ENCODE measurements around the gene RGS19. TPM values are rescaled to one million over a fixed set of nuclear protein-coding genes. Genes with fewer than 3 reads are reported as not detected.

The RGS19 gene
- total RNA-seq, 2 experiments from 2014 or later, result 9.7 to 14.8 TPM

GRCh38 chr20:64093013-64093503 lies 13.7 kb upstream of the RGS19 start:
- Histone ChIP-seq H3K27ac (ENCODE audit: low read depth in 1 of 2, low read length in 2 of 2) (no peak overlapping the region), H3K27me3 (ENCODE audit: control insufficient read depth in 1 of 2, insufficient read depth in 2 of 2, low read length in 2 of 2) (no peaks in the 10 kb centered on the region), H3K4me1 (ENCODE audit: insufficient read depth, low read length) (peaks cover 4% of the 10 kb centered on the region), H3K36me3 (ENCODE audit: insufficient read depth, low read length) (peaks cover 2% of the 10 kb centered on the region), H3K9me3 (ENCODE audit: control insufficient read depth in 1 of 2, insufficient read depth in 1 of 2, low read length in 2 of 2) (peaks cover under 1 to 6% of the 10 kb centered on the region in 2 experiments), H3K4me3 (ENCODE audit: low read length) (no peak overlapping the region)
- CTCF ChIA-PET, result no interaction called here
- Mint-ChIP-seq H3K36me3 (ENCODE audit: low read depth) (no peaks in the 10 kb centered on the region), H3K27me3 (no peaks in the 10 kb centered on the region), H3K4me1 (ENCODE audit: low read depth) (peaks cover 5% of the 10 kb centered on the region), H3K4me3 (no peak overlapping the region), H3K27ac (no peak overlapping the region), H3K9me3 (no peaks in the 10 kb centered on the region)
- DNase-seq (no peak), ATAC-seq (ENCODE audit: poor library complexity) (no peak)
- intact Hi-C loops (cut with DNase I, micrococcal nuclease), result no loop called here
- POLR2A ChIA-PET, result no interaction called here
- no peak for TF ChIP-seq CTCF (IDR thresholded peaks at IDR 0.05)

- peaks cover 4% of the 10 kb centered on the region for H3K4me1 ChIP-seq (ENCODE audit: insufficient read depth, low read length)
- intact Hi-C loops (cut with DNase I, micrococcal nuclease), result no loop called here
- CTCF ChIA-PET, result no interaction called here
These were observed 13.1 kb upstream of the RGS19 start for GRCh38 chr20:64092258-64093012.

GRCh38 chr20:64091770-64092169 lies 12.5 kb upstream of the RGS19 start:
- Histone ChIP-seq H3K36me3 (ENCODE audit: insufficient read depth, low read length) (no peaks in the 10 kb centered on the region), H3K4me1 (ENCODE audit: insufficient read depth, low read length) (peaks cover 4% of the 10 kb centered on the region), H3K4me3 (ENCODE audit: low read length) (no peak overlapping the region), H3K27me3 (ENCODE audit: control insufficient read depth in 1 of 2, insufficient read depth in 2 of 2, low read length in 2 of 2) (no peaks in the 10 kb centered on the region), H3K9me3 (ENCODE audit: control insufficient read depth in 1 of 2, insufficient read depth in 1 of 2, low read length in 2 of 2) (peaks cover 8 to 17% of the 10 kb centered on the region in 2 experiments), H3K27ac (ENCODE audit: low read depth in 1 of 2, low read length in 2 of 2) (no peak overlapping the region)
- Mint-ChIP-seq H3K36me3 (ENCODE audit: low read depth) (no peaks in the 10 kb centered on the region), H3K9me3 (no peaks in the 10 kb centered on the region), H3K27me3 (no peaks in the 10 kb centered on the region), H3K27ac (no peak overlapping the region), H3K4me1 (ENCODE audit: low read depth) (peaks cover 5% of the 10 kb centered on the region), H3K4me3 (no peak overlapping the region)
- ATAC-seq (ENCODE audit: poor library complexity), result no peak
- no peak for TF ChIP-seq CTCF (IDR thresholded peaks at IDR 0.05)
- ChIA-PET CTCF (interaction anchor here (0.5 kb wide), 1 partner anchor 488 kb away, joined by 3 read pairs; no protein-coding TSS in a partner anchor), POLR2A (no interaction called here)
- intact Hi-C loops (cut with DNase I, micrococcal nuclease), result no loop called here
- DNase-seq, result no peak

More at GRCh38 chr20:64092258-64093012, 13.1 kb upstream of the RGS19 start:
- DNase-seq, result no peak
- Mint-ChIP-seq H3K36me3 (ENCODE audit: low read depth) (no peaks in the 10 kb centered on the region), H3K4me3 (no peak overlapping the region), H3K9me3 (no peaks in the 10 kb centered on the region), H3K27ac (no peak overlapping the region), H3K27me3 (no peaks in the 10 kb centered on the region), H3K4me1 (ENCODE audit: low read depth) (peaks cover 5% of the 10 kb centered on the region)
- Histone ChIP-seq H3K4me3 (ENCODE audit: low read length) (no peak overlapping the region), H3K27ac (ENCODE audit: low read depth in 1 of 2, low read length in 2 of 2) (no peak overlapping the region), H3K36me3 (ENCODE audit: insufficient read depth, low read length) (no peaks in the 10 kb centered on the region), H3K27me3 (ENCODE audit: control insufficient read depth in 1 of 2, insufficient read depth in 2 of 2, low read length in 2 of 2) (no peaks in the 10 kb centered on the region), H3K9me3 (ENCODE audit: control insufficient read depth in 1 of 2, insufficient read depth in 1 of 2, low read length in 2 of 2) (peaks cover 7 to 12% of the 10 kb centered on the region in 2 experiments)
- no peak for TF ChIP-seq CTCF (IDR thresholded peaks at IDR 0.05)
- peak; percentile 39 for ATAC-seq (ENCODE audit: poor library complexity)
- POLR2A ChIA-PET, result no interaction called here
